Measurements from ENCODE around the gene FCGBP. TPM values are rescaled to one million over a fixed set of nuclear protein-coding genes. Genes with fewer than 3 reads are reported as not detected.
"Not testable (repeated sequence)": the region's sequence is repeated elsewhere in the genome, so short reads cannot be mapped to it uniquely, and the experiment has no call there.

The FCGBP gene
- total RNA-seq, 1 donor from 2014 or later: 25.7 TPM

DNA sequence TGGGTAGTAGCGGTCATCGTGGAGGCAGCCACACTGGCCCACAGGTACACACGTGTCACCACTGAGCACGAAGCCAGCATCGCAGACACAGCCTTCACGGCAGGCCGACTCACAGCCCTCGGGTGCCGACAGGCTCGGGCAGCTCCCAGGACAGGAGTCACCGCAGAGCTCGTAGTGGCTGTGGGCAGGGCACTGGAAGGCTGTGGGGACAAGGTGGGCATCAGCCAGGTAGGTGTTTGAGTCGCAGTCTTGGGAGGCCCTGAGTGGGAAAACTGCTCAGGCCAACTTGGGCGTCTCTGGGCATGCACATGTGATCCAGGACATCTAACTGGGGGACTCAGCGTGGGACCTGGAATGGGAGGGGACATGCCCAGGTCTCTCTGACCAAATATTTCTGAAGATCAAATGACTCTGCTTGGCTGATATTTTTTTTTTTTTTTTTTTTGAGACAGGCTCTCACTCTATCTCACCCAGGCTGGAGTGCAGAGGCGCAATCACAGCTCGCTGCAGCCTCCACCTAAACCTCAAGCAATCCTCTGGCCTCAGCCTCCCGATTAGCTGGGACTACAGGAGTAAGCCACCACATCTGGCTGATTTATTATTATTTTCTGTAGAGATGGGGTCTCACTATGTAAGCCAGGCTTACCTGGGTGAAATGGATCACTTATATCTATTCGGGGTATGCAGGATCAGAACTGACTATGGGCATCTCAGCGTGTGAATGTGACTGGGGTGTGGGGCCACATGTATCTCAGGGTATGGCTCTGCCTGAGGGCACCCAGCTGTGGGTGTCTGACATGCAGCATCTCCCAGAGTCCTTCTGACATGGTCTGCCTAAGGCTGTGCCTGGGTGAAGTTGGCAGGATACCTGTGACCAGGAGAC, 44.3 kb downstream of the FCGBP start:
- ATAC-seq: not testable (repeated sequence)

- not testable (repeated sequence) for ATAC-seq
Measured at GRCh38 chr19:39887456-39887951, 46.9 kb downstream of the FCGBP start.

GRCh38 chr19:39885821-39886554, 48.4 kb downstream of the FCGBP start:
- not testable (repeated sequence) for ATAC-seq

- ATAC-seq: not testable (repeated sequence)
Measured at GRCh38 chr19:39884721-39885120, 49.7 kb downstream of the FCGBP start.

Other genes with a start within 250 kb of the FCGBP start
- not detected for gene LGALS14, start 230.2 kb downstream of the FCGBP start, total RNA-seq
- gene CLC, start 196.6 kb downstream of the FCGBP start, total RNA-seq: not detected
- not detected for gene LEUTX, start 155.8 kb downstream of the FCGBP start, total RNA-seq
- gene DYRK1B, start 100.5 kb downstream of the FCGBP start, total RNA-seq: 10.1 TPM
- gene FBL, start 88.3 kb downstream of the FCGBP start, total RNA-seq: 294 TPM
- 56.7 TPM for gene PSMC4, start 36.5 kb upstream of the FCGBP start, total RNA-seq
- gene ZNF546, start 62.4 kb upstream of the FCGBP start, total RNA-seq: 1.3 TPM
- 8.2 TPM for gene ZNF780B, start 121.6 kb upstream of the FCGBP start, total RNA-seq
- gene ZNF780A, start 156.3 kb upstream of the FCGBP start, total RNA-seq: 10.2 TPM

All from esophagus mucosa (tissue), 1 donor.